ENCODE data around the gene PPP3R1. TPM values are rescaled to one million over a fixed set of nuclear protein-coding genes. Genes with fewer than 3 reads are reported as not detected.

Gene PPP3R1
- total and polyA plus RNA-seq, 2 of the 8 experiments (the other 6 are each of a cell fraction or from before 2014, with no cell fraction given), result 9.3 to 85.1 TPM

GRCh38 chr2:68176657-68177056 lies 75.7 kb downstream of the PPP3R1 start:
- no peaks in the 10 kb centered on the region for H3K79me1 ChIP-seq (ENCODE audit: low read depth, low read length)
- H3K14ac ChIP-seq (ENCODE audit: insufficient read length), result no peak overlapping the region
- H4K8ac ChIP-seq (ENCODE audit: extremely low read depth, insufficient read depth, low read length), result no peak overlapping the region
- H3K23me2 ChIP-seq (ENCODE audit: low read depth, low read length), result no peaks in the 10 kb centered on the region
- no peak for FAIRE-seq
- no peak overlapping the region for H3K4me3 ChIP-seq (ENCODE audit: extremely low read depth in 1 of 4, insufficient read depth in 2 of 4, low read depth in 3 of 4, low read length in 4 of 4)
- H3K79me2 ChIP-seq (ENCODE audit: control insufficient read depth in 1 of 2, insufficient read depth in 2 of 2, low read length in 2 of 2), result no peaks in the 10 kb centered on the region
- peaks cover 2 to 6% of the 10 kb centered on the region in 2 experiments for H4K20me1 ChIP-seq (replicated peaks in 1 of 2; ENCODE audit: control insufficient read depth in 1 of 2, insufficient read depth in 2 of 2, low read length in 2 of 2)
- no peak overlapping the region for H4K91ac ChIP-seq (replicated peaks; ENCODE audit: insufficient read length, low read length)
- H3K23ac ChIP-seq (ENCODE audit: insufficient read length), result no peak overlapping the region
- H2BK20ac ChIP-seq (ENCODE audit: low read length), result no peak overlapping the region
- no peak for TF ChIP-seq CEBPB (IDR thresholded peaks at IDR 0.05; ENCODE audit: low read depth, low read length)
- TF ChIP-seq SP1 (IDR thresholded peaks at IDR 0.05; ENCODE audit: low read depth, low read length), result no peak
- TF ChIP-seq EZH2 (IDR thresholded peaks at IDR 0.05; ENCODE audit: low read depth, low read length, severe bottlenecking), result no peak
- TF ChIP-seq TAF1 (IDR thresholded peaks at IDR 0.05; ENCODE audit: low read depth, low read length), result no peak
- TF ChIP-seq RXRA (IDR thresholded peaks at IDR 0.05; ENCODE audit: insufficient read depth, low read depth, low read length), result no peak
- TF ChIP-seq HDAC2 (IDR thresholded peaks at IDR 0.05; ENCODE audit: borderline replicate concordance in 1 of 2, low read depth in 2 of 2, low read length in 2 of 2), result no peak
- no peak for TF ChIP-seq KDM5A (IDR thresholded peaks at IDR 0.05; ENCODE audit: low read length)
- DNase-seq (ENCODE audit: low read depth in 1 of 2, low spot score in 2 of 2), result no peak
- WGBS, 2 experiments (ENCODE audit: extremely low coverage in 1 of 2, insufficient coverage in 1 of 2, insufficient read length in 1 of 2, insufficient replicate concordance in 2 of 2, low coverage in 1 of 2, low lambda C conversion rate in 2 of 2, missing lambda C conversion rate in 1 of 2), result 93% methylated on average over 7 of the region's 7 CpGs; no CpG with 5 or more reads in 1 of the 2 experiments
- H3K4me1 ChIP-seq (replicated peaks in 1 of 4; ENCODE audit: control insufficient read depth in 3 of 4, insufficient read depth in 4 of 4, low read length in 3 of 4), result no peaks in the 10 kb centered on the region; a peak in 1 of 7 replicates
- no peak overlapping the region for H2AFZ ChIP-seq (ENCODE audit: low read length)
- H3K9ac ChIP-seq (replicated peaks in 1 of 4; ENCODE audit: extremely low read depth in 1 of 4, low read depth in 3 of 4, low read length in 3 of 4), result no peak overlapping the region
- no peak overlapping the region for H2AK5ac ChIP-seq (ENCODE audit: low read depth, low read length)
- no peaks in the 10 kb centered on the region for H3K9me3 ChIP-seq (ENCODE audit: insufficient read depth in 2 of 2, low read depth in 1 of 2, low read length in 1 of 2)
- H3K27ac ChIP-seq (ENCODE audit: low read depth, low read length), result no peak overlapping the region
- ChIA-PET POLR2A (ENCODE audit: partially characterized antibody) (interaction anchor here (1.5 to 3.0 kb wide), 3 partner anchors 9 to 19 kb away, joined by 6 to 12 read pairs (median 11); partner anchors contain the start of gene PNO1), CTCF (ENCODE audit: partially characterized antibody) (interaction anchor here (1.4 to 2.4 kb wide), 2 partner anchors 8 to 51 kb away, joined by 3 to 19 read pairs; no protein-coding TSS in a partner anchor)
- H2BK12ac ChIP-seq (ENCODE audit: low read depth, low read length), result no peak overlapping the region
- H3K18ac ChIP-seq (ENCODE audit: extremely low read depth, low read length), result no peak overlapping the region
- no peaks in the 10 kb centered on the region for H3K27me3 ChIP-seq (replicated peaks in 1 of 4; ENCODE audit: control insufficient read depth in 3 of 4, extremely low read depth in 1 of 4, insufficient read depth in 3 of 4, low read length in 3 of 4)
- no peak overlapping the region for H3K56ac ChIP-seq (replicated peaks; ENCODE audit: insufficient read length, low read depth, low read length)
- H4K5ac ChIP-seq (ENCODE audit: insufficient read length, low read depth, low read length), result no peak overlapping the region
- peaks cover 7 to 51% (median 15%) of the 10 kb centered on the region in 4 experiments; a peak in 6 of 8 replicates for H3K36me3 ChIP-seq (ENCODE audit: control insufficient read depth in 2 of 4, insufficient read depth in 4 of 4, low read length in 3 of 4)
- H3K4me2 ChIP-seq (ENCODE audit: insufficient read depth in 1 of 2, low read depth in 2 of 2, low read length in 2 of 2), result no peak overlapping the region
- H2BK5ac ChIP-seq (ENCODE audit: low read depth, low read length), result no peak overlapping the region
- H2BK120ac ChIP-seq (replicated peaks; ENCODE audit: low read depth, low read length), result no peak overlapping the region
- H3K4ac ChIP-seq (replicated peaks; ENCODE audit: insufficient read length, low read depth, low read length), result no peak overlapping the region
- H2BK15ac ChIP-seq (ENCODE audit: low read length), result no peak overlapping the region

Data from H1 (cell line).